Left kidney (tissue), 2 donors: ENCODE measurements around the gene TRAF2. TPM values are rescaled to one million over a fixed set of nuclear protein-coding genes. Genes with fewer than 3 reads are reported as not detected.

Experiments
- DNase-seq: peaks from one replicate; pipeline ENCODE4 v3.0.0-alpha.2; 2013
- polyA plus RNA-seq: library from polyadenylated mRNA; unstranded; fragments of 120-200 nt; gene quantifications from one replicate; pipeline ENCODE4 v1.2.1, GENCODE V29; 2013; ENCODE audit not compliant: insufficient read length

The TRAF2 gene
- polyA plus RNA-seq, 1 donor: 12.7 TPM

DNA sequence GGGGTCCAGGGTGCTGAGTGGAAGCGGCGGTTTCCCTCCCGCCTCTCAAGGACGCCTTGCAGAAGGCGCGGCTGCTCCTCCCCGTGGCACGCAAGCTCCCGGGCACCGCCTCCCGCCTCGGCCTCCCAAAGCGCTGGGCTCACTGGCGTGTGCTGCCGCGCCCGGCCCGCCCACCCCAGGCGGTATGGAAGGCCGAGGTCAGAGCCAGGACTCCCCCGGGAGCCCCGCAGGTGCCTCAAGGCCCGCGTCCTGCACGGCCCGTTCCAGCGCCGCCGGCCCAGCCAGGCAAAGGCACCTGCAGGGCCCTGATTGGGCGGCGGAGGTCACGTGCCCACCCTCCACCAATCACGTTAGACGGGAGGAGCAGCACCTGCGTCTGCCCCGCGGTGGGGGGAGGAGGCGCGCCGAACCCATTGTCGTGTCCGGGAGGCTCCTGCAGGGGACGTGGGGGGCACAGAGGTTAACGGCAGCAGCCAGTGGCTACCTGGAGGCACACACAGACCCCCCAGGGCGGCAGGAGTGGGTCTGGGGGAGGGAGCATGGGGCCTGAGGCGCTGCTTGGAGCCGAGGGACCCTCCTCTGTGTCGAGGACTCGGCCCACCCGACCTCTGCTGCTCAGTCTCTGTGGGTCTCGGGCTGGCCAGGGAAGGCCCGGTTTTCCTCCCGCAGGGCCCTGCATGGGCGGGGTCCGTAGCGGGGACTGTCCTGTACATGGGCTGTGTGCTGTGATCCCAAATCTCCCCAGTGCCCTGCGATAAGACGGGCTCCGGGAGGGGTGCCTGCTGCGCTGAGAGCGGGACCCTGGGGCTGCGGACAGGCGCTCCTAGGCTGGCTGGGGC lies 63.7 kb downstream of the TRAF2 start:
- peak; percentile 91 for DNase-seq

DNA sequence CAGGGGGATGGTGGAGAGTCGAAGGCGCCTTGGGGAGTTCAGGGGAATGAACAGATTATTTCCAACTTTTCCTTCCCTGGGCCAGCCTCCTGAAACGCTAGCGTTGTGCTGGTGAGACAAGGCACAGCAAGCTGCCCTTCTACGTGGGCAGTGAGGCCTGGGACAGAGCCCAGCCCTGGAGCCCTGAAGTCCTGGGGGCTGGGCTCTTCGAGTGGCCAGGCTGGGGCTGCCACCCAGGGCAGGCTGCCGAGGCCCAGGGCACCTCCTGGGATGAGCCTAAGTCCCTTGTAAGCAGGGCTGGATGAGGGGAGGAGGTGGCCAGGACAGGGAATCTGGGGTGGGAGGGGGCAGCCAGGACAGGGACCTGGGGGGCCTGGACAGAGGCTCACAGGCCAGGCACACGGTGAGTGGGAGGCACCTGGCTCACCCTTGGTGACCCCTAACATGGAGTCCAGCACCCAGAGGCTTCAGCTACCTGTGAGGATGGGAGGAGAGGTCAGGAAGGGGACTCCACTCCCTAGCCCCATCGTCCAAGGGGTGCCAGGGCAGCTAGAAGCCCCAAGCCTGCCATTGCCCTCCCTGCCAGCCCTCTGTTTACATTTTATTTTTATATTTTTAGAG lies 64.5 kb downstream of the TRAF2 start:
- no peak for DNase-seq

DNA sequence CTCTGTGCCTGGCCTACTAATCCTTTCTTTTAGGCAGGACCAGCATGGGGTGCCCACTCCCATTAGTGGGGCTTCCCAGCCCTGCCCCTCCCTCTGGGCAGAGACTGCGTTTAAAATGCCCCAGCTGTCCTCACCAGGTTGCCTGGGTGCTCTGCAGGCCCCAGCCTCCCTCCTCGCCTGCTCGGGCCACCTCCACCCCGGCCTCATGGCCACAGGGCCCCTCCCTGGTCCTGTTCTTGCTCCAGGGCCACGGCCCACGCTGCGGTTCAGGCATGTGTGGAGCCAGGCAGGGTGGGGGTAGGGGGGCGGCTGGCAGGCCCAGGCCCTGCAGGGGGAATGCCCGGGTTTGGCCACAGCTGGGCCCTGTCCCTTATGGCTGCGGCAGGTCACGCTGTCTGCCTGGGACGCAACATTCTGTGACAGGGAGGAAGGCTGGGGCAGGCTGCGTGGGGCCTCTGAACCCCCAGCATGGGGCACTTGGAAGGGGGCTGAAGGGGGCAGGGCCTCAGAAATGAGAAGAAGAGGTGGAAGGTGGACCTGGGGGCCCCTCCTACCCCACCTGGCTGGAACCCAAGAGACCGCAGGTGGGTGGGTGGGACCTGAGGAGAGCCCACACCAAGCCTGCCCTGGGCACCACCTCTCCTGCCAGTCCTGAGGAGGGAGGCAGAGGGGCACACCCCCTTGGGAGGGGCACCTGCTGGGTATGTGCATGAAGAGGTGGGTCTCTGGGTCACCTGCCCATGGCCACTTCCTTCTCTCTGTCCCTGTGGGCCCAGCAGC lies 65.4 kb downstream of the TRAF2 start, which contains the start of gene LCN12:
LCN12 (plus strand) TSS at position 733 of the 780 bp plus-strand sequence. CDS start 55 bp downstream, outside the sequence.
- no peak for DNase-seq

DNA sequence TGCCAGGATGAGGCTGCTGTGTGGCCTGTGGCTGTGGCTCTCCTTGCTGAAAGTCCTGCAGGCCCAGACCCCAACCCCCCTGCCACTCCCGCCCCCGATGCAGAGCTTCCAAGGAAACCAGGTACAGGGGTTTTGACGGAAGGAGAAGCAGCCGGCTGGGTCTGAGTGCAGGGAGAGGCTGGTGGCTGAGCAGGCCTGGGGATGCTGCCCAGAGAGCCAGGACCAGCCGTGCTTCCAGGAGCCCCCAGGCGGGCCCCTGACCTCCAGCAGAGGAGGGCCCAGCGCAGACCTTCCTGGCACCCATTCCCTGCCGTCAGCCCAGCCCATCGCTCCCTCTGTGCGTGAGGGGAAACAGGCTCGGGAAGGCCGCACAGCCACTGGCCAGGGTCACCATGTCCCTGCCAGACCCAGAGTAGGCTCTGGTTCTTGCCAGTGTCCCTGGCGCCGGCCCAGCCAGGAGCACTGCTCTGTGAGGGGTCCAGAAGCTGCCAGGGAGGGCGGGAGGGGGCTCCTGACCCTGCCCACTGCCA lies 66.1 kb downstream of the TRAF2 start:
- no peak for DNase-seq

DNA sequence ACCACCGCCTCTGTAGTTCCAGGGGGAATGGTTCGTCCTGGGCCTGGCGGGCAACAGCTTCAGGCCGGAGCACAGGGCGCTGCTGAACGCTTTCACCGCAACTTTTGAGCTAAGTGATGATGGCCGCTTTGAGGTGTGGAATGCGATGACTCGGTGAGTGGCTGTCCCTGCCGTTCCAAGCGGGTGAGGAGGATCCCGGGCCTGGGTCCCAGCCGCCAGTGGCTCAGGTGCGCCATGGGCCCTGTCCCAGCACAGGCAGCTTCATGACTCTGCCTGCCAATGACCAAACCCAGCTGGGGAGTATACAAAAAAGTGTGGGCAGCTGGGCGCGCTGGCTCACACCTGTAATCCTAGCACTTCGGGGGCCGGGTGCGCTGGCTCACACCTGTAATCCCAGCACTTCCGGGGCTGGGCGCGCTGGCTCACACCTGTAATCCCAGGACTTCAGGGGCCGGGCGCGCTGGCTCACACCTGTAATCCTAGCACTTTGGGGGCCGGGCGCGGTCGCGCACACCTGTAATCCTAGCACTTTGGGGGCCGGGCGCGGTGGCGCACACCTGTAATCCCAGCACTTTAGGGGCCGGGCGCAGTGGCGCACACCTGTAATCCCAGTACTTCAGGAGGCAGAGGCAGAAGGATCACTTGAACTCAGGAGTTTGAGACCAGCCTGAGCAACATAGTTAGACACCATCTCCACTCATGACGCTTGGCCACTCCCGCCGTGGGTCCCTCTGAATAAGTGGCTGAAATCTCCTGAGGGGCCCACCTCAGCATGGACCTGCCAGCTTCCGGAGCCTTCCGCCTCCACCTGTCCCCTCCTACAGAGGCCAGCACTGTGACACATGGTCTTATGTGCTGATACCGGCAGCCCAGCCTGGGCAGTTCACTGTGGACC lies 66.8 kb downstream of the TRAF2 start:
- DNase-seq: no peak

DNA sequence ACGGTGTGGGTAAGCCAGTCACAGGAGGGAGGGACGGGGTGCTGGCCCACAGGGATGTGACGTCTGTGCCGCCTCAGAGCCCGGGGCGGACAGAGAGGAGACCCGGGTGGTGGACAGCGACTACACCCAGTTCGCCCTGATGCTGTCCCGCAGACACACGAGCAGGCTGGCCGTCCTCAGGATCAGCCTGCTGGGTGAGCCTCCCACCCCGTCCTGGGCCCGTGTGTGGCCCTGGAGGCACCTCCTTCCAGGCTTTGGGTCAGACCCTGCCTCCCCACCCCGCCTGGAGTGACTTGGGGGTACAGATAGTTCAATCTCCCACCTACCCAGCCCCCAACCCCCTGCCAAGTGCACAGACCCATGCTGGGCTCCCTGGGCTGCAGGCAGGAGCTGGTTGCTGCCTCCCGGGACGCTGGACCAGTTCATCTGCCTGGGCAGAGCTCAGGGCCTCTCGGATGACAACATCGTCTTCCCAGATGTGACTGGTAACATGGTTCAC lies 67.5 kb downstream of the TRAF2 start:
- no peak for DNase-seq

DNA sequence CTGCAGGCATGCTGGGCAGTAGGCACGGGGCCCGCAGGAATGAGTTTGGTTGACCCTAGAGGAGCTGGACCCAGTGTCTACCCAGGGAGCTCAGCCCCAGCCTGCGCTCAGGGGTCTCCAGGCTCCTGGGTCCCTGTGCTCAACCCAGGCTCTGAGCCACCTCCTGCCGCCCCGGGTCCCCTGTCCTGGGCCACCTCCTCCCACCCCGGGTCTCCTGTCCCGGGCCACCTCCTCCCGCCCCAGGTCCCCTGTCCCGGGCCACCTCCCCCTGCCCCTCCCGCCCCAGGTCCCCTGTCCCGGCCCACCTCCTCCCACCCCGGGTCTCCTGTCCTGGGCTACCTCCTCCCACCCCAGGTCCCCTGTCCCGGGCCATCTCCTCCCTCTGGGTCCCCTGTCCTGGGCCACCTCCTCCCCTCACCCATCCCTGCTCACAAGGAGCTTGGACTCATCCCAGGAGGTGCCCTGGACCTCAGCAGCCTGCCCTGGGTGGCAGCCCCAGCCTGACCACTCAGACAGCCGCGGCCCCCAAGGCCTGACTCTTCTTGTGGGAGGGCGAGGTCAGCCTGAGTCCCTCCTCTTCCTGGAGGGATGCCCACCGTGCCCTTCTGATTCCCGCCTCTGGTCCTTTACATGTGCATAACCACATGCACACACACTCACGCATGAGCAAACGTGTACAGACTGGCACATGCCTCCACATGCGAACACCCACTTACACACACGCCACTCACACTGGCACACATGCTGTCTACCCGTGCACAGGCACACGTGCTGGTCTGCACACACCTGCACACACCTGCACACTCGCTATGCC lies 68.2 kb downstream of the TRAF2 start:
- no peak for DNase-seq

DNA sequence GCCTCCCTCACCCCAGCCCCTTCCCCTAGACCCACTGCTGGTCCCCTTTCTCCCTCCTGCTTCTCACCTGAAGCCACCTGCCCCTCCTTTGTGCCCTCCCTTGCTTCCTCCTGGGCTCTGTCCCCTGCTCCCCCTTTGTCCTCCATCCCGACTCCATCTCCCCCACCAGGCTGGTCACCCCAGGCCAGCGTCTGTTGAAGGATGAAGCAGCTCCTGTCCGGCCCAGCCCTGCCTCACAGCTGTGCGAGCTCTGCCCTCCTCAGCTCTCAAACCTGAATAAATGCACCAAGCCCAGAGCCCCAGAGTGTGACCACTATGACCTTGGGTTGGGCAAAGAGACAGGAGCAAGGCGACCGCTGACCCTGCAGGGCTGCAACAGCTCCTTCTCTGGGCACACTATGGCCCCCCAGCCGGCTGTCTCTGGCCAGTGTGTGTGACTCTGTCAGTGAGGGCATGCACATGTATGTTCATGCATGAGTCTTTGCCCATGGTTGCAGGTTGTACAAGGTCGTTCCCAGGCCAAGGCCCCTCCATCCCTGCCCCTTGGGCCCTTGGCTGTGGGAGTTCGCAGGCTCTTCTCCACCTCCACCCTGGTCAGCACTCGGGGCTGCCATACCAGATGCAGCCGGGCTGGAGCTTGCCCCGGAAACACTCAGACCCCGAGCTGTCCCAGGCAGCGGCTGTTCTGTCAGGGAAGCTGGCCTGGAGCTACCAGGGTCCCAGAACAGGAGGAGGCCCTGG lies 69.1 kb downstream of the TRAF2 start:
- DNase-seq: no peak

DNA sequence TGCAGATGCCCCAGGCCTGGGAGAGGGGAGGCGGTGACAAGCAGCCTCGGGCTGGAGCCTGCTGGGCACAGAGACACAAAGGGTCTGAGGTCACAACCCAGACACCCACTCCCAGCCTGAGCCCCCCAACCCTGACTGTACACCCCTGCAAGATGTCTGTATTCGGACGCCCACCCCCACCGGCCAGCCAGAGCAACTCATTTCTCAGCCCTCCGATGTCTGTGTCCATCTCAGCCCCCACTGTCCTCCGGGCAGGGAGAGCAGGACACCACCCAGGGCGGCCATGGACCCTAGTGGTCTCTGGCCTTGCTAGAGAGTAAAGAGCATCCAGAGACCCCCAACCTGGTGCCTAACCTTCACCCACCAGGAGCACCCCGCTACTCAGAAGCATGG lies 69.6 kb downstream of the TRAF2 start:
- DNase-seq: no peak

DNA sequence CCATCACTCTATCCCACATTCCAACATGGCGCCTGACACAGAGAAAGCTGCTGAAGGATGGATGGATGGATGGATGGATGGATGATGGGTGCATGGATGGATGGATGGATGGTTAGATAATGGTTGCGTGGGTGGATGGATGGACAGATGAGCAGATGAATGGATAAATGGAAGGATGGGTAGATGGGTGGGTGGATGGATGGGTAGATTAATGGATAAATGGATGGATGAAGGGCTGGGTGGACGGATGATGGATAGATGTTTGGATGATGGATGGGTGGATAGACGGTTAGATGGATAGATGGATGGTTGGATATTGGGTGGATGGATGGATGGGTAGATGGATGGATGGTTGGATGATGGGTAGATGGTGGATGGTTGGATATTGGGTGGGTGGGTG lies 70.3 kb downstream of the TRAF2 start:
- no peak for DNase-seq

DNA sequence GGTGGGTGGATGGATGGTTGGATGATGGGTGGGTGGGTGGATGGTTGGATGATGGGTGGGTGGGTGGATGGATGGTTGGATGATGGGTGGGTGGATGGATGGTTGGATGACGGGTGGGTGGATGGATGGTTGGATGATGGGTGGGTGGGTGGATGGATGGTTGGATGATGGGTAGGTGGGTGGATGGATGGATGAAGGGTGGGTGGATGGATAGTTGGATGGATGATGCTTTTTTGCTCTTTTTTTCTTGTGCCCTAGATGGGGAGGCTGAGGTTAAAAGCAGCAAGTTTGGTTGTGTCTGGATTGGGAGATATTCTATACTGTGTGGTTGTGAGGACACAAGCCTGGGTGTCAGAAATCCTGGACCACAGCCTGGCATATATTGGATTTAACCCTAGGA lies 71.1 kb downstream of the TRAF2 start:
- no peak for DNase-seq

DNA sequence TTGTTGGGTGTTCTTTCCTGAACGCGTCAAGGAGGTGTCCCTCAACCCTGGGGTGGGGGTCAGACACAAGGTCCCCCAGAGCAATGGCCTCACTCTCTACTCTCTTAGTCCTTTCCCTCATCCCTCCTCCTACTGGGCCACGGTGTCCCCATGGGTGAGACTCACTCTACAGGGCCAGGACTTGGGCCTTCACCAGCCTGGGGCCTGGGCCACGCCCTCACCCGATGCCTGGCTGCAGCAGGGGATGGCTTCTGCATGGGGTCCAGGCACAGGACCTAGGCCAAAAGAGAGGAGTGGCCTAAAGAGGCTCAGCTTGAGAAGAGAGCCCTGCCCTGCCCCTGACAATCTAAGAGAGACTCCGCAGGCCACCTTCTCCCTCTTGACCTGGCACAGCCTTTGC lies 71.6 kb downstream of the TRAF2 start:
- DNase-seq: no peak

DNA sequence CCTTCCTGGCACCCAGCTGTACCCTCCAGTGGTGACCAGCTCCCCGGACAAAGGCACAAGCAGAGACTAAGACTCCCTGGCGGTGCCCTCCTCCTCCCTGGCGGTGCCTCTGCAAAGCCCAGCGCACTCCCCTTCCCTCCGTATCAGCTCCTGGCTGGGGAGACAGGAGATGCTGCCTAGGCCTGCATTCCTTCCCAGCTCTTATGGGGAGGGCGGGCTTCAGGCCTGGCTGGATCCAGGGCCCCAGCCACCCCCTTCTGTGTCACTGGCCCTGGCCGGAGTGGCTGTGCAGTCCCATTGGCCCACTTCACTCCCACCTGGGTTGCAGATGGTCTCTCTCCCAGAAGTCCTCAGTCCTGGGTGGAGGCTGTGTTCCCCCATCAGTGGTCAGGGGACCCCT lies 72.2 kb downstream of the TRAF2 start:
- no peak for DNase-seq

DNA sequence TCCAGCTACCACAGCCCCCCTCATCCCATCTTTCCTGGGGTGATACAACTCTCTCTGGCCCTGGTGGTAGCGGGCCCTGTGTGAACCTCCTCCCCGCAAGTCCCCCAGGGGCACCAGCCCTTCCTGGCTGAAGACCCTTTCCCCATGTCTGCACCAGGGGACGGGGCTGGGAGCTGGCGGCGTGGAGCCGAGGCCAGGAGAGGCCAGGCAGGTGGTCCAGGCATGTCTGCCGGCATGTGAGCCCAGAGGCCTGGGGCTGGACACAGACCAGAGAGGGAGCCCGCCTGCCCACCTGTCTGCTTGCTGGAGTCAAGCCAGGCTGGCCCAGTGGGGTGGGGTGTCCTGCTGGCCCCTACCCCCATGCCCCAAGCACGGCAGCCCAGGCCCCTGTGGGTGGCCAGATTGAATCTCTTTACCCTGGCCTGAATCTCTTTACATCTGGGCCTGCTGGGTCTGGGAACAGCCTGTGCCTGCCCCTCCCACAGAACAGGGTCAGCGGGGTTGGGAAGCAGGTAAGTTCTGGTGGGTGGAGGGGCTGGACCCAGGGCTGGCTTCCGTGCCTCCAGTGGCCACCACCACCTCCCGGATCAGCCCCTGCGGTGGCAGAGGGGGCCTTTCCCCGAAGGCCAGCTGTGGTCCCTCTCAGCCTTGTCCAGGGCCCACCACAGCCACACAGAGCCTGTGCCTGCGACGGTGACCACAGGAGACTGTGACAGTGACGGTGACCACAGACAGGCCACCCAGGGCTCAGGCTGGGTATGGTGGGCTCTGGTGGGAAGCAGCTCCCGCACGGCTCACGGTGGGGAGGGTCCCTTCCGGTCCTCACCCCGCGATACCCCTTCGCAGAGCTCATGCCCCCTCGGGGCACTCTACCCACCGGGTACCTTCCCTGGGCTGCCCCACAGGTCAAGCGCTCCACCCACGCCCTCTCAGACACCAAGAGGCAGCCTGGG lies 72.9 kb downstream of the TRAF2 start:
- no peak for DNase-seq

DNA sequence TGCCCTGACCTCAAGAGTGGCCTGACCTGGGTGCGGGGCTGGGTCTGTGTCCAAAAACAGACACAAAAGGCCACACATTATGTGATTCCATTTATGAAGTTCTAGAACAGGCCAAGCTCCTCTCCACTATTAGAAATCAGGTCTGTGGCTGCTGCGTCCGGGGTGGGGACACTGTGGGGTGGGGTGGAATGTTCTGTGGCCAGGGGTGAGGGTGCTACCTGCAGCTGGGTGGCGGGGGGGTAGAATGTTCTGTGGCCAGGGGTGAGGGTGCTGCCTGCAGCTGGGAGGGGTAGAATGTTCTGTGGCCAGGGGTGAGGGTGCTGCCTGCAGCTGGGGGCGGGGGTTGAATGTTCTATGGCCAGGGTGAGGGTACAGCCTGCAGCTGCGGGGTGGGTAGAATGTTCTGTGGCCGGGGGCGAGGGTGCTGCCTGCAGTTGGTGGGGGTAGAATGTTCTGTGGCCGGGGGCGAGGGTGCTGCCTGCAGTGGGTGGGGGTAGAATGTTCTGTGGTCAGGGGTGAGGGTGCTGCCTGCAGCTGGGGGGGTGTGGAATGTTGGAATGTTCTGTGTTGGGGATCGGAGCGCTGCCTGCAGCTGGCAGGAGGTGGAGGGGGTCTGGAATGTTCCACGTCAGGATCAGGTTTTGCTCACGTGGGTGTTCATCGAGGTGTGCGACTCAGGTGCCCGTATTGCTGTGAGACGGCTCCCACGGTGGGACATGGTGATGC lies 74.1 kb downstream of the TRAF2 start:
- DNase-seq: no peak

DNA sequence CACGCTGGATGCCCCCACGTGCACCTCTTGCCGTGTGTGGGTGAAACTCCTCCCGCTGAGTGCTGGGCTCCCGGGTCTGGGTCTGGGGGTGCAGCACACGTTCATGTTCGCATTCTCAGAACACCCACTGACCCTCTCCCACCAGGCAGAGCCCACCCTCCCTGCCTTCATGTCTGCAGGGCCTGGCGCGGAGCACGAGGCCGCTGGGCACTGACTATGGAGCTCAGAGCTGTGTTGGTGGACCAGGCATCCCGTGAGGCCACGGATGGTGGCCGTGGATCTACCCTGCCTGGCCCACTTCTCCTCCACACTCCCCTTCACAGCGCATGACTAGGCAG lies 74.6 kb downstream of the TRAF2 start:
- no peak for DNase-seq

DNA sequence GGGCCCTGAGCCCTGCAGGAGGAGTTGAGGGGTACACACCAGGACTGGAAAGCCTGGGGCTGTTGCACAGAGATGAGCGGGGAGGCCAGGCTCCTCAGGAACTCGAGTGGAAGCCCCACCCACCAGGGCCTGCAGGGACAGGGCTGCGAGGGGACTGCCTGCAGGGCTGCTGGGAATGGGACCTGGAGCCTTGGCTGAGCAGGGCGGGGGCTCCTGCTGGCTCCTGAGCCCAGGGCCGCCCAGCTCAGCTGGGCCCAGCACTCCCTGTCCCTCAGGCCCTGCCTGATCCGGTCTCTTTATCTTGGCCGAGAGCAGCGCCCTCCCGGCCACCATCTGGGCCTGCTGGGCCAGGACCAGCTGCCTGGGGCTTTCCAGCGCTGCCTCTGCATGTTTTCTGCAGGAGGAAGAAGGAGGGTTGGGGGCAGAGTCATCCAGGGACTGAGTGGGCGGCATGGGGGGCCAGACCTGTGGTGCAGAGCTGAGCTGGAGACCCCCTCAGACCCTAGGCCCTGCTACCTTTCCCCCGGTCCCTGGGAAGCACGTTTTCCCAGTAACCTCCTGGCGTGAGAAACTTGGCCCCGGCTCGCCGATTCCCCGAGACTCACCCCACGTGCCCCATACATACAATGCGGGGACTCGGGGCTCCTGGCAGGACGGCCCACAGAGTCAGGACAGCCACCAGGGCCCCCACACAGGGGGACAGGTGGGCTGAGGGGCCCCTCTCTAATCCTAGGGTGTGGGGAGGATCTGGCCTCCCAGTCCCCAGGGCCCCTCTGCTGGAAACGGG lies 75.2 kb downstream of the TRAF2 start:
- DNase-seq: no peak
